Endothelial cell of umbilical vein (primary cell): ENCODE measurements around the gene TTC31. TPM values are rescaled to one million over a fixed set of nuclear protein-coding genes. Genes with fewer than 3 reads are reported as not detected.

Experiments
- BruUV-seq: library from RNA; stranded (reverse); fragments of 400-500 nt; replicated peaks from 2 replicates; lab custom pipeline; 2021; lab: Mats Ljungman, UMichigan
- CTCF ChIA-PET: fragments of 300-600, 350-600 bp; sonication (Branson Sonifier 250); formaldehyde crosslinking; loops from one replicate; lab custom pipeline; 2021; ENCODE audit warnings: antibody characterized with exemption, inconsistent platforms; lab: Charles Lee
- POLR2A ChIA-PET: fragments of 300-600, 350-600 bp; sonication (Branson Sonifier 250); formaldehyde crosslinking; loops from one replicate; lab custom pipeline; 2021; ENCODE audit warnings: antibody characterized with exemption, inconsistent platforms; lab: Charles Lee
- DNase-seq: peaks from one replicate; pipeline ENCODE4 v3.0.0-alpha.2; 2011; ENCODE audit warnings: low read depth, low spot score
- FAIRE-seq: peaks from 2 replicates; lab custom pipeline; 2011; peaks lifted over from hg19 to GRCh38; lab: Jason Lieb, UNC
- H2AFZ ChIP-seq: 2 replicates; pipeline ENCODE4 v1.6.0; 2012; ENCODE audit warnings: low read depth, low read length, control low read depth, inconsistent platforms
- H3K27ac ChIP-seq: 2 replicates; pipeline ENCODE4 v1.5.1; 2011; ENCODE audit warnings: low read depth, mild to moderate bottlenecking, control low read depth, low read length, moderate library complexity; ENCODE audit not compliant: insufficient read depth
- H3K27me3 ChIP-seq, 2 experiments: 2 replicates each; pipeline versions ENCODE4 v1.6.0 to v1.6.1; 2011; ENCODE audit warnings: low read length in 2 of 2, mixed read lengths in 1 of 2; ENCODE audit not compliant: control insufficient read depth in 2 of 2, insufficient read depth in 2 of 2
- H3K36me3 ChIP-seq, 2 experiments: 2 replicates in 1 of 2; 3 replicates in 1 of 2; pipeline ENCODE4 v1.5.1; 2011; ENCODE audit warnings: low read length in 2 of 2, mild to moderate bottlenecking in 1 of 2, moderate library complexity in 1 of 2; ENCODE audit not compliant: control insufficient read depth in 2 of 2, insufficient read depth in 2 of 2; ENCODE audit errors: extremely low read depth in 1 of 2
- H3K4me1 ChIP-seq: 3 replicates; pipeline ENCODE4 v1.5.1; 2011; ENCODE audit warnings: mild to moderate bottlenecking, low read length; ENCODE audit not compliant: control insufficient read depth, insufficient read depth; ENCODE audit errors: extremely low read depth
- H3K4me2 ChIP-seq: 2 replicates; pipeline ENCODE4 v1.6.1; 2011; ENCODE audit warnings: low read length, control low read depth, mixed read lengths; ENCODE audit not compliant: insufficient read depth
- H3K4me3 ChIP-seq, 3 experiments: fragments of 200-600 bp in 1 of 3; sonication (generic), shearing (Covaris generic) in 1 of 3; replicated peaks in 1 of 3; 2 replicates each; pipeline ENCODE4 v1.5.1; 2011 to 2016; ENCODE audit warnings: control low read depth in 3 of 3, low read length in 3 of 3, mild to moderate bottlenecking in 2 of 3, inconsistent platforms in 1 of 3, low read depth in 1 of 3, moderate library complexity in 1 of 3; ENCODE audit not compliant: insufficient read depth in 1 of 3
- H3K79me2 ChIP-seq: 2 replicates; pipeline ENCODE4 v1.6.0; 2012; ENCODE audit warnings: low read length, inconsistent platforms; ENCODE audit not compliant: control insufficient read depth, insufficient read depth
- H3K9ac ChIP-seq: replicated peaks from 2 replicates; pipeline ENCODE3; 2011; ENCODE audit warnings: low read length, control low read depth; ENCODE audit not compliant: insufficient read depth; ENCODE audit errors: extremely low read depth
- H3K9me1 ChIP-seq: replicated peaks from 3 replicates; pipeline ENCODE4 v1.6.0; 2011; ENCODE audit warnings: mild to moderate bottlenecking, low read length; ENCODE audit not compliant: control insufficient read depth, insufficient read depth; ENCODE audit errors: extremely low read depth
- H3K9me3 ChIP-seq: replicated peaks from 2 replicates; pipeline ENCODE4 v1.5.1; 2012; ENCODE audit warnings: low read length, inconsistent platforms; ENCODE audit not compliant: control insufficient read depth, insufficient read depth
- H4K20me1 ChIP-seq: replicated peaks from 2 replicates; pipeline ENCODE3; 2011; ENCODE audit warnings: mild to moderate bottlenecking, low read length; ENCODE audit not compliant: control insufficient read depth, insufficient read depth; ENCODE audit errors: extremely low read depth
- CTCF ChIP-seq, 2 donors: IDR thresholded peaks; 1 replicate in 1 of 2; 2 replicates in 1 of 2; pipeline ENCODE4 v1.5.1; 2011; ENCODE audit warnings: low read length in 2 of 2, mild to moderate bottlenecking in 2 of 2, moderate library complexity in 2 of 2, control low read depth in 1 of 2, inconsistent platforms in 1 of 2, low read depth in 1 of 2; ENCODE audit not compliant: insufficient read depth in 1 of 2; ENCODE audit errors: extremely low read depth in 1 of 2
- EZH2 ChIP-seq: IDR thresholded peaks from 2 replicates; pipeline ENCODE4 v1.6.1; 2012; ENCODE audit warnings: borderline replicate concordance, low read depth, mild to moderate bottlenecking, moderate library complexity, low read length, inconsistent platforms; ENCODE audit not compliant: severe bottlenecking
- FOS ChIP-seq: IDR thresholded peaks from 2 replicates; pipeline ENCODE4 v1.6.1; 2011; ENCODE audit warnings: mild to moderate bottlenecking, low read length, moderate library complexity, borderline replicate concordance; ENCODE audit not compliant: insufficient read depth
- GATA2 ChIP-seq: IDR thresholded peaks from 2 replicates; pipeline ENCODE4 v1.7.0; 2011; ENCODE audit warnings: low read depth, mild to moderate bottlenecking, moderate library complexity, mixed read lengths, low read length; ENCODE audit not compliant: insufficient read length, insufficient read depth
- JUN ChIP-seq: IDR thresholded peaks from 2 replicates; pipeline ENCODE4 v1.6.1; 2011; ENCODE audit warnings: borderline replicate concordance, low read depth; ENCODE audit not compliant: insufficient read length, insufficient read depth
- MAX ChIP-seq: IDR thresholded peaks from 2 replicates; pipeline ENCODE4 v1.6.1; 2011; ENCODE audit not compliant: insufficient read depth, insufficient read length
- MYC ChIP-seq: IDR thresholded peaks from one replicate; pipeline ENCODE4 v1.6.1; 2011; ENCODE audit warnings: mild to moderate bottlenecking, low read depth, low read length
- POLR2A ChIP-seq: IDR thresholded peaks from 2 replicates; pipeline ENCODE4 v1.6.1; 2012; ENCODE audit warnings: low read depth, mild to moderate bottlenecking, control low read depth, low read length
- POLR2AphosphoS5 ChIP-seq: IDR thresholded peaks from 2 replicates; pipeline ENCODE4 v1.6.1; 2012; ENCODE audit warnings: low read depth, mild to moderate bottlenecking, control low read depth, low read length, moderate library complexity; ENCODE audit not compliant: insufficient read depth
- dilution Hi-C: fragments of 300-500 bp; cut with MboI; formaldehyde crosslinking; loops from one replicate; pipeline ENCODE4 v1.15.0; 2019; ENCODE audit warnings: low sequenced_read_pairs; ENCODE audit not compliant: extremely low pct_ligation_motif_present
- intact Hi-C: fragments of 100-400 bp; cut with micrococcal nuclease; formaldehyde crosslinking; loops from one replicate; pipeline ENCODE4 v1.10.0; 2022
- polyA plus RNA-seq, 4 experiments: library from polyadenylated mRNA; depleted of rRNA in 3 of 4; stranded (reverse) in 3 of 4; unstranded in 1 of 4; fragments of >200 nt; gene quantifications; 2 replicates each; pipeline versions ENCODE4 v1.2.1 to v1.2.3, GENCODE V29; 2011 to 2012; ENCODE audit warnings: missing spikeins in 1 of 4
- total RNA-seq: library from RNA; stranded (reverse); gene quantifications from 2 replicates; pipeline ENCODE4 v1.2.3, GENCODE V29; 2021

The TTC31 gene
- total and polyA plus RNA-seq, 2 donors (not counting 3 experiments of a cell fraction or from before 2014, with no cell fraction given), result 20.1 to 24.1 TPM

GRCh38 chr2:74474899-74475298, 8.0 kb upstream of the TTC31 start:
- FAIRE-seq, result no peak
- Histone ChIP-seq H3K4me3 (no peak overlapping the region), H4K20me1 (no peaks in the 10 kb centered on the region), H2AFZ (no peak overlapping the region), H3K9ac (no peak overlapping the region), H3K79me2 (no peaks in the 10 kb centered on the region), H3K9me3 (no peaks in the 10 kb centered on the region), H3K36me3 (peaks cover 0 to 7% of the 10 kb centered on the region in 2 experiments), H3K27ac (no peak overlapping the region), H3K27me3 (no peaks in the 10 kb centered on the region), H3K4me1 (peaks cover 13% of the 10 kb centered on the region), H3K9me1 (no peaks in the 10 kb centered on the region), H3K4me2 (no peak overlapping the region)
- CTCF ChIA-PET, result interaction anchor here (0.6 to 1.8 kb wide), 6 partner anchors 13 to 225 kb away, joined by 3 to 6 read pairs (median 4); no protein-coding TSS in a partner anchor
- POLR2A ChIA-PET, result interaction anchor here (0.9 kb wide), 1 partner anchor 17 kb away, joined by 5 read pairs; no protein-coding TSS in a partner anchor
- TF ChIP-seq CTCF (IDR thresholded peaks at IDR 0.05; ENCODE audit: extremely low read depth in 1 of 2, insufficient read depth in 1 of 2, low read depth in 1 of 2, low read length in 2 of 2), result peak; percentile 27 to 44
- TF ChIP-seq POLR2AphosphoS5, result no peak
- no peak for DNase-seq
- BruUV-seq, result no TSS peak
- dilution Hi-C loops, result no loop called here
- intact Hi-C loops, result no loop called here

GRCh38 chr2:74481431-74481830, 1.4 kb upstream of the TTC31 start:
- Histone ChIP-seq H3K4me2 (peak overlapping the region; percentile 68), H2AFZ (no peak overlapping the region), H4K20me1 (no peaks in the 10 kb centered on the region), H3K9me1 (no peaks in the 10 kb centered on the region), H3K27me3 (no peaks in the 10 kb centered on the region), H3K79me2 (peaks cover 16% of the 10 kb centered on the region), H3K36me3 (peaks cover 0 to 3% of the 10 kb centered on the region in 2 experiments), H3K4me1 (peaks cover 13% of the 10 kb centered on the region), H3K9me3 (no peaks in the 10 kb centered on the region), H3K9ac (no peak overlapping the region), H3K27ac (no peak overlapping the region), H3K4me3 (peak overlapping the region; percentile 6 to 79 (median 66))
- ChIA-PET CTCF (interaction anchor here (1.0 to 5.6 kb wide), 9 partner anchors 9 to 107 kb away, joined by 3 to 82 read pairs (median 12); partner anchors contain the start of genes AUP1, HTRA2, INO80B and MRPL53), POLR2A (no interaction called here)
- no peak for FAIRE-seq
- intact Hi-C loops (no loop called here), dilution Hi-C loops (no loop called here)
- no TSS peak for BruUV-seq
- TF ChIP-seq EZH2 (no peak), POLR2A (no peak), GATA2 (no peak), FOS (no peak), POLR2AphosphoS5 (no peak), JUN (no peak), MYC (no peak), CTCF (IDR thresholded peaks at IDR 0.05; ENCODE audit: extremely low read depth in 1 of 2, insufficient read depth in 1 of 2, low read depth in 1 of 2, low read length in 2 of 2) (no peak), MAX (no peak)
- no peak for DNase-seq
